Thymus (tissue), 14 donors: ENCODE data around the gene NKX6-1. TPM values are rescaled to one million over a fixed set of nuclear protein-coding genes. Genes with fewer than 3 reads are reported as not detected.

ENCODE experiments used
- DNase-seq, 9 donors: peaks; one replicate each; pipeline ENCODE4 v3.0.0-alpha.2; 2013; ENCODE audit warnings: low spot score in 9 of 9, low read depth in 6 of 9, missing footprints in 1 of 9
- H3K27ac ChIP-seq, 2 donors: one replicate each; pipeline ENCODE4 v1.5.1; 2013; ENCODE audit warnings: control low read depth in 1 of 2, low read depth in 1 of 2, low read length in 1 of 2, mild to moderate bottlenecking in 1 of 2, moderate library complexity in 1 of 2
- H3K27me3 ChIP-seq, 2 donors: one replicate each; pipeline ENCODE4 v1.5.1; 2013; ENCODE audit warnings: low read length in 1 of 2; ENCODE audit not compliant: control insufficient read depth in 2 of 2, insufficient read depth in 1 of 2
- H3K36me3 ChIP-seq, 2 donors: one replicate each; pipeline ENCODE4 v1.5.1; 2013; ENCODE audit warnings: low read length in 1 of 2, mild to moderate bottlenecking in 1 of 2, moderate library complexity in 1 of 2; ENCODE audit not compliant: control insufficient read depth in 2 of 2, insufficient read depth in 2 of 2
- H3K4me1 ChIP-seq, 2 donors: one replicate each; pipeline ENCODE4 v1.5.1; 2013; ENCODE audit warnings: low read length in 2 of 2; ENCODE audit not compliant: control insufficient read depth in 2 of 2, insufficient read depth in 2 of 2
- H3K4me3 ChIP-seq, 2 donors: one replicate each; pipeline ENCODE4 v1.5.1; 2013; ENCODE audit warnings: low read length in 2 of 2, control low read depth in 1 of 2, mild to moderate bottlenecking in 1 of 2
- H3K9me3 ChIP-seq, 2 donors: one replicate each; pipeline ENCODE4 v1.5.1; 2013; ENCODE audit warnings: low read length in 1 of 2, mild to moderate bottlenecking in 1 of 2; ENCODE audit not compliant: control insufficient read depth in 2 of 2, insufficient read depth in 1 of 2
- WGBS: extraction: QIAGEN DNeasy Blood & Tissue Kit; methylation state at CpG from one replicate; pipeline ENCODE4 v1.1.7; 2013; 5-methylcytosine and 5-hydroxymethylcytosine counted together
- long read RNA-seq, 10 donors: transcript quantifications; one replicate each; lab custom pipeline, GENCODE V29; 2026
- polyA plus RNA-seq: library from polyadenylated mRNA; stranded (reverse); fragments of 200-250 nt; gene quantifications from one replicate; pipeline ENCODE4 v1.2.3, GENCODE V29; 2013
- total RNA-seq: library from RNA; stranded (reverse); fragments of 120-200 nt; gene quantifications from one replicate; pipeline ENCODE4 v1.2.4, GENCODE V29; 2013
- donor health status: healthy.

NKX6-1 gene
- under 0.01 TPM for total RNA-seq
- polyA plus RNA-seq = 0.07 TPM
- long read RNA-seq, donor 1 = 0 reads
- long read RNA-seq, donor 2 = 0 reads
- long read RNA-seq, donor 3 = 0 reads
- long read RNA-seq, donor 4 = 0 reads
- long read RNA-seq, donor 5 = 0 reads
- long read RNA-seq, donor 6 = 0 reads
- long read RNA-seq, donor 7 = 0 reads
- long read RNA-seq, donor 8 = 0 reads
- long read RNA-seq, donor 9 = 0 reads
- long read RNA-seq, donor 10 = 0 reads

DNA sequence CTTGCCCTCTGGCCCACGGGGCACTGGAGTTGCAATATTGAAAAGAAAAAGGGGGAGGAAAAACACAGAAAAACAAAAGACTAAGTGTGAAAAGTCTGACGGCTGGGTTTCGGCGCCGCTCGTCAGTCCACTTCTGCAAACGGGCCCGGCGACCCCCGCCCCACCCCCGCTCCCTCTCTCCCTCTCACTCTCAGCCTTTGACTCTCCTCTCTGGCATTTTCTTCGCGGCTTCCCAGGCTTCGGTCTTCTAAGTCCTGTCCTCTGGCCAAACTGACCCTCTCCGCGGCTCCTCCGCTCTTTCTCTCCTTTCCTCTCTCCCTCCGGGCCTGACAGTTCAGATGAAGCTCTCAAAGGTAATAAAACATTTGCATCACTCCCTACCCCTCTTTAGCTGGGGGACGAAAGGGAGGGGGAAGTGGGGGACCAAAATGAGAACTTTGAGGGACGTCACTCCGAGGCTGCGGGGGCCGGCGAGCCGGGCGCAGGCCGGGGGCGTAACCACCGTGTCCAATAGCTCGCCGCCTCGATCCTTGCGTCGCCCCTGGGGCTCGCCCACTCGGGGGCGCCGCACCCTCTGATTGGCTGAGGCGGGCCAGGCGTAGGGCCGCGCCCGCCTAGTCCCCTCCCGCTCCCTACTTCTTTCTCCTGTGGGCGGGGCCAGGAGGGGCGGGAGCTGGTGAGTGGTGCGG, at the start of gene NKX6-1:
TSS of gene NKX6-1 (minus strand) at position 358 of the 689 bp plus-strand sequence. CDS start 1,064 bp downstream, outside the sequence.
- WGBS = 3% methylated on average over 47 of the region's 47 CpGs
- H3K4me3 ChIP-seq = peak within 1 kb of the TSS in 1 of 2 donors; percentile 41
- no peak within 1 kb of the TSS for H3K27ac ChIP-seq
- peaks cover 79 to 100% of the 10 kb centered on the region in 2 donors for H3K27me3 ChIP-seq
- peaks cover 4 to 28% of the 10 kb centered on the region in 2 donors for H3K9me3 ChIP-seq
- H3K4me1 ChIP-seq = peaks cover 6 to 24% of the 10 kb centered on the region in 2 donors
- no peak for DNase-seq
- H3K36me3 ChIP-seq = no peaks in the 10 kb centered on the region

- Histone ChIP-seq H3K27me3 (no peaks in the 10 kb centered on the region), H3K36me3 (no peaks in the 10 kb centered on the region), H3K4me3 (no peak overlapping the region), H3K9me3 (no peaks in the 10 kb centered on the region), H3K27ac (no peak overlapping the region), H3K4me1 (no peaks in the 10 kb centered on the region)
- no peak for DNase-seq
- WGBS = 93% methylated on average over 3 of the region's 3 CpGs
These were observed 48.1 kb upstream of the NKX6-1 start for GRCh38 chr4:84547211-84547610.

- no peak for DNase-seq
- no peaks in the 10 kb centered on the region for H3K27me3 ChIP-seq
- WGBS = 82% methylated on average over 5 of the region's 5 CpGs
- no peaks in the 10 kb centered on the region for H3K36me3 ChIP-seq
- H3K27ac ChIP-seq = no peak overlapping the region
- no peaks in the 10 kb centered on the region for H3K9me3 ChIP-seq
- no peaks in the 10 kb centered on the region for H3K4me1 ChIP-seq
- H3K4me3 ChIP-seq = no peak overlapping the region
These were observed 46.0 kb upstream of the NKX6-1 start for GRCh38 chr4:84545093-84545492.

DNA sequence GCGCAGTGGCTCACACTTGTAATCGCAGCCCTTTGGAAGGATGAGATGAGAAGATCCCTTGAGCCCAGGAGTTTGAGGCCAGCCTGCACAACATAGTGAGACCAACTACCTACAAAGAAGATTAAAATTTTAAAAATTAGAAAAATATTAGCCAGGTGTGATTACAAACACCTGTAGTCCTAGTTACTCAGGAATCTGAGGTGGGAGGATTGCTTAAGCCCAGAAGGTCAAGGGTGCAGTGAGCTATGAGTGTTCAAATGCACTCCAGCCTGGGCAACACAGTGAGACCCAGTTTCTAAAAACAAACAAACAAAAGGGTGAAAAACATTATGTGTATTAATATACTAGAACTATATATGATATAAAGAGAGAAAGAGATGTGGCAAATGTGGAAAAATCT, 36.8 kb upstream of the NKX6-1 start:
- no peaks in the 10 kb centered on the region for H3K9me3 ChIP-seq
- no peak for DNase-seq

DNA sequence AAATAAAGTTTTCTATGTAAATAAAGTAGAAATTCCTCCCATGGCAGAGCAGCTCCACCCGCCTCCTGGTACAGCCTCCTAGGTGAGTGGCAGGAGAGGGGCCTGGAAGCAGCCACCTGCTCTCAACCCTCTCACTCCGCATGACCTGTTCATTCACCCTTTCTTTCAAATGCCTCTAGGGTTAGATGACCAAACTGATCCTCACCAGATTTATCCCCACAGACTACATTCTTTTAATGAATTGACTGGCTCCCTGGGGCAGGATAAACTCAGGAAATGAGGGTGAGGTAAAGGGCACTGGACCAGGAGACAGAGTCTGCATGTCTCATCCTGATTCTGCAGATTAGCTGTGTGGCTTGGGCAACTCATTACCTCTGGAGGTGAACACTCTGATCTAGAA, 32.6 kb upstream of the NKX6-1 start:
- H3K9me3 ChIP-seq = no peaks in the 10 kb centered on the region
- H3K36me3 ChIP-seq = no peaks in the 10 kb centered on the region
- H3K27ac ChIP-seq = no peak overlapping the region
- H3K4me3 ChIP-seq = no peak overlapping the region
- H3K4me1 ChIP-seq = peaks cover 12 to 13% of the 10 kb centered on the region in 2 donors
- no peaks in the 10 kb centered on the region for H3K27me3 ChIP-seq
- 95% methylated on average over 2 of the region's 2 CpGs for WGBS
- DNase-seq = no peak

More for the DNA sequence above, 36.8 kb upstream of the NKX6-1 start:
- H3K4me3 ChIP-seq = no peak overlapping the region
- no peaks in the 10 kb centered on the region for H3K27me3 ChIP-seq
- H3K27ac ChIP-seq = no peak overlapping the region
- no peaks in the 10 kb centered on the region for H3K36me3 ChIP-seq
- peaks cover 6% of the 10 kb centered on the region in 2 donors for H3K4me1 ChIP-seq
- 96% methylated on average over 2 of the region's 2 CpGs for WGBS

GRCh38 chr4:84530871-84531270, 31.8 kb upstream of the NKX6-1 start:
- Histone ChIP-seq H3K27me3 (no peaks in the 10 kb centered on the region), H3K4me1 (peaks cover 12 to 13% of the 10 kb centered on the region in 2 donors), H3K4me3 (no peak overlapping the region), H3K27ac (no peak overlapping the region), H3K36me3 (no peaks in the 10 kb centered on the region), H3K9me3 (no peaks in the 10 kb centered on the region)
- 10% methylated on average over 1 of the region's 1 CpG for WGBS
- no peak for DNase-seq

DNA sequence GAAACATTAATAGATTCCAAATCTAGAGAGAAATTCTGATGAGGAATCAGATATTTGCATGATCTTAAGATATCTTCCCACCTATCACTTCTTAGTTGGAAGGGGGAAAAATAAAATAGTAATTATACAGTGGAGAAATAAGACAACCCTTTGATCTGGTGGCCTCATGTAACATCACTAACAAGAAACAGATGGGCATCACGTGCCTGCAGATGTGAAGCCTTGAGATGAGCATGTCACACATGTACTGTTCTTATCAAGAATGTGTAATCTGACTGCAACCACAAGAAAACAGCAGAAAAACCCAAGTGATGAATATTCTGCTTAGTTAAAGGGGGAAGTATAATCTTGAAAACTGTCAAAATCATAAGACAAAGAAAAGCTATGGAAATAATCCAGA, 31.4 kb upstream of the NKX6-1 start:
- H3K9me3 ChIP-seq = no peaks in the 10 kb centered on the region
- H3K4me1 ChIP-seq = peaks cover 12 to 13% of the 10 kb centered on the region in 2 donors
- no peaks in the 10 kb centered on the region for H3K27me3 ChIP-seq
- peak; percentile 13 to 77 (median 36) for DNase-seq
- H3K36me3 ChIP-seq = no peaks in the 10 kb centered on the region
- H3K27ac ChIP-seq = no peak overlapping the region
- WGBS = 19% methylated on average over 1 of the region's 1 CpG
- H3K4me3 ChIP-seq = no peak overlapping the region

GRCh38 chr4:84529169-84529751, 30.2 kb upstream of the NKX6-1 start:
- peak in 5 of 9 donors; percentile 7 to 43 (median 9) for DNase-seq
- no peak overlapping the region for H3K27ac ChIP-seq
- H3K4me1 ChIP-seq = peaks cover 12 to 13% of the 10 kb centered on the region in 2 donors
- 98% methylated on average over 2 of the region's 2 CpGs for WGBS
- no peaks in the 10 kb centered on the region for H3K36me3 ChIP-seq
- no peak overlapping the region for H3K4me3 ChIP-seq
- no peaks in the 10 kb centered on the region for H3K9me3 ChIP-seq
- no peaks in the 10 kb centered on the region for H3K27me3 ChIP-seq

GRCh38 chr4:84527391-84527790, 28.3 kb upstream of the NKX6-1 start:
- no peak overlapping the region for H3K4me3 ChIP-seq

More at GRCh38 chr4:84527391-84527790, 28.3 kb upstream of the NKX6-1 start:
- DNase-seq = no peak
- Histone ChIP-seq H3K27me3 (no peaks in the 10 kb centered on the region), H3K9me3 (no peaks in the 10 kb centered on the region), H3K4me1 (peaks cover 12 to 13% of the 10 kb centered on the region in 2 donors), H3K36me3 (no peaks in the 10 kb centered on the region), H3K27ac (no peak overlapping the region)
